ENCODE results near the gene HNRNPLL. TPM values are rescaled to one million over a fixed set of nuclear protein-coding genes. Genes with fewer than 3 reads are reported as not detected.

The HNRNPLL gene
- total RNA-seq, 1 donor, result 46.0 TPM

- Histone ChIP-seq H3K4me3 (ENCODE audit: insufficient read depth, low read length) (peak overlapping the region; percentile 92), H3K36me3 (ENCODE audit: insufficient read depth, low read length) (no peaks in the 10 kb centered on the region), H3K79me2 (ENCODE audit: insufficient read depth, low read length) (peaks cover 60% of the 10 kb centered on the region), H3K4me2 (ENCODE audit: insufficient read depth, low read length) (peak overlapping the region; percentile 98), H4K20me1 (ENCODE audit: insufficient read depth, low read length) (peaks cover 43% of the 10 kb centered on the region), H3K27me3 (ENCODE audit: insufficient read depth, low read length) (no peaks in the 10 kb centered on the region), H3K9me3 (ENCODE audit: low read depth, low read length) (no peaks in the 10 kb centered on the region), H3K27ac (ENCODE audit: low read depth, low read length) (peak overlapping the region; percentile 73), H2AFZ (ENCODE audit: low read length) (peak overlapping the region; percentile 38), H3K4me1 (ENCODE audit: insufficient read depth, low read length) (peaks cover 19% of the 10 kb centered on the region)
- no peak for DNase-seq (ENCODE audit: insufficient read length, low spot score, missing footprints)
- TF ChIP-seq, protein P1, sequence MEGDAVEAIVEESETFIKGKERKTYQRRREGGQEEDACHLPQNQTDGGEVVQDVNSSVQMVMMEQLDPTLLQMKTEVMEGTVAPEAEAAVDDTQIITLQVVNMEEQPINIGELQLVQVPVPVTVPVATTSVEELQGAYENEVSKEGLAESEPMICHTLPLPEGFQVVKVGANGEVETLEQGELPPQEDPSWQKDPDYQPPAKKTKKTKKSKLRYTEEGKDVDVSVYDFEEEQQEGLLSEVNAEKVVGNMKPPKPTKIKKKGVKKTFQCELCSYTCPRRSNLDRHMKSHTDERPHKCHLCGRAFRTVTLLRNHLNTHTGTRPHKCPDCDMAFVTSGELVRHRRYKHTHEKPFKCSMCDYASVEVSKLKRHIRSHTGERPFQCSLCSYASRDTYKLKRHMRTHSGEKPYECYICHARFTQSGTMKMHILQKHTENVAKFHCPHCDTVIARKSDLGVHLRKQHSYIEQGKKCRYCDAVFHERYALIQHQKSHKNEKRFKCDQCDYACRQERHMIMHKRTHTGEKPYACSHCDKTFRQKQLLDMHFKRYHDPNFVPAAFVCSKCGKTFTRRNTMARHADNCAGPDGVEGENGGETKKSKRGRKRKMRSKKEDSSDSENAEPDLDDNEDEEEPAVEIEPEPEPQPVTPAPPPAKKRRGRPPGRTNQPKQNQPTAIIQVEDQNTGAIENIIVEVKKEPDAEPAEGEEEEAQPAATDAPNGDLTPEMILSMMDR (IDR thresholded peaks at IDR 0.05; ENCODE audit: extremely low read depth, low read depth, low read length), result no peak
These were observed 1.1 kb downstream of the HNRNPLL start for GRCh38 chr2:38601463-38602135.

- Histone ChIP-seq H2AFZ (ENCODE audit: low read length) (peak overlapping the region; percentile 38), H3K27ac (ENCODE audit: low read depth, low read length) (peak overlapping the region; percentile 73), H3K4me3 (ENCODE audit: insufficient read depth, low read length) (peak overlapping the region; percentile 92), H3K9me3 (ENCODE audit: low read depth, low read length) (no peaks in the 10 kb centered on the region), H3K4me1 (ENCODE audit: insufficient read depth, low read length) (peaks cover 19% of the 10 kb centered on the region), H3K36me3 (ENCODE audit: insufficient read depth, low read length) (no peaks in the 10 kb centered on the region), H3K79me2 (ENCODE audit: insufficient read depth, low read length) (peaks cover 67% of the 10 kb centered on the region), H3K4me2 (ENCODE audit: insufficient read depth, low read length) (peak overlapping the region; percentile 98), H4K20me1 (ENCODE audit: insufficient read depth, low read length) (peaks cover 49% of the 10 kb centered on the region), H3K27me3 (ENCODE audit: insufficient read depth, low read length) (no peaks in the 10 kb centered on the region)
- DNase-seq (ENCODE audit: insufficient read length, low spot score, missing footprints), result no peak
- TF ChIP-seq, protein P1 (IDR thresholded peaks at IDR 0.05; ENCODE audit: extremely low read depth, low read depth, low read length), result no peak
These were observed 1.7 kb downstream of the HNRNPLL start for GRCh38 chr2:38600921-38601455.

- H3K79me2 ChIP-seq (ENCODE audit: insufficient read depth, low read length), result peaks cover 73% of the 10 kb centered on the region
- H3K27me3 ChIP-seq (ENCODE audit: insufficient read depth, low read length), result no peaks in the 10 kb centered on the region
- TF ChIP-seq, protein P1 (IDR thresholded peaks at IDR 0.05; ENCODE audit: extremely low read depth, low read depth, low read length), result no peak
- H4K20me1 ChIP-seq (ENCODE audit: insufficient read depth, low read length), result peaks cover 49% of the 10 kb centered on the region
- peak overlapping the region; percentile 98 for H3K4me2 ChIP-seq (ENCODE audit: insufficient read depth, low read length)
- no peaks in the 10 kb centered on the region for H3K36me3 ChIP-seq (ENCODE audit: insufficient read depth, low read length)
- peak overlapping the region; percentile 92 for H3K4me3 ChIP-seq (ENCODE audit: insufficient read depth, low read length)
- no peak for DNase-seq (ENCODE audit: insufficient read length, low spot score, missing footprints)
- H2AFZ ChIP-seq (ENCODE audit: low read length), result no peak overlapping the region
- H3K27ac ChIP-seq (ENCODE audit: low read depth, low read length), result peak overlapping the region; percentile 45
- H3K9me3 ChIP-seq (ENCODE audit: low read depth, low read length), result no peaks in the 10 kb centered on the region
- H3K4me1 ChIP-seq (ENCODE audit: insufficient read depth, low read length), result peaks cover 19% of the 10 kb centered on the region
These were observed 2.4 kb downstream of the HNRNPLL start for GRCh38 chr2:38600242-38600891.

- TF ChIP-seq, protein P1 (IDR thresholded peaks at IDR 0.05; ENCODE audit: extremely low read depth, low read depth, low read length), result no peak
- Histone ChIP-seq H3K9me3 (ENCODE audit: low read depth, low read length) (no peaks in the 10 kb centered on the region), H3K27me3 (ENCODE audit: insufficient read depth, low read length) (no peaks in the 10 kb centered on the region), H3K4me2 (ENCODE audit: insufficient read depth, low read length) (peak overlapping the region; percentile 98), H3K36me3 (ENCODE audit: insufficient read depth, low read length) (no peaks in the 10 kb centered on the region), H2AFZ (ENCODE audit: low read length) (no peak overlapping the region), H3K4me3 (ENCODE audit: insufficient read depth, low read length) (no peak overlapping the region), H3K79me2 (ENCODE audit: insufficient read depth, low read length) (peaks cover 79% of the 10 kb centered on the region), H3K27ac (ENCODE audit: low read depth, low read length) (peak overlapping the region; percentile 45), H4K20me1 (ENCODE audit: insufficient read depth, low read length) (peaks cover 53% of the 10 kb centered on the region), H3K4me1 (ENCODE audit: insufficient read depth, low read length) (peaks cover 19% of the 10 kb centered on the region)
- no peak for DNase-seq (ENCODE audit: insufficient read length, low spot score, missing footprints)
These were observed 3.0 kb downstream of the HNRNPLL start for GRCh38 chr2:38599706-38600105.
